T47D (cell line): ENCODE results near the gene MCCC2.

ENCODE experiments used
- DNase-seq, 2 experiments: peaks; one replicate each; pipeline versions ENCODE4 v3.0.0 to v3.0.0-alpha.2; 2011 to 2012; ENCODE audit warnings: low read depth in 1 of 2, low spot score in 1 of 2
- JUND ChIP-seq: IDR thresholded peaks from 2 replicates; pipeline ENCODE4 v1.6.1; 2012; ENCODE audit warnings: low read depth
- in situ Hi-C: cut with HindIII; loops from 2 replicates; pipeline ENCODE4 v1.10.0; 2016; ENCODE audit warnings: low sequenced_read_pairs, low pct_unique_long_range_greater_than_20kb

The MCCC2 gene

DNA sequence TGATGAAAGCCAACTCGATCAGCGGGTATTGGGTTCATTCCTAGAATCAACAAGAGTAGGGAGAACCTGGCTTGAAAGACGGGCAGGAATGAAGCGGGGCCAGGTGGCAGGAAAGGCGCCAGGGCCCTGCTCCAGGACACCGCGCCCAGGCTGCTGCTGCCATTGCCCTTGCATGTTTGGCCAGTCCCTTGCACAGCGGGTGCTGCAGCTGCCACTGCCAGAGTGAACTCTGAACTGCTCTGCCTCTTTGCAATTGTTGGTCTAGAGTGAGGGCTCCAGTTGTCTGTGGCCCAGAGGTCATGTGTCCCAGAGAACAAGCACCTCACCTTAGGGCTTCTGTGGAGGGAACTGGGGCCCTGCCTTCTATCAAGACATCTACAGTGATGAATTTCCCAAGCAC lies 107.9 kb downstream of the MCCC2 start:
- in situ Hi-C loops = no loop called here
- DNase-seq = no peak
- no peak for TF ChIP-seq JUND

- in situ Hi-C loops = no loop called here
- DNase-seq = no peak
- no peak for TF ChIP-seq JUND
Measured at GRCh38 chr5:71695595-71695994, 108.5 kb downstream of the MCCC2 start.

- in situ Hi-C loops = no loop called here
- TF ChIP-seq JUND = no peak
Measured at GRCh38 chr5:71697967-71698366, 110.8 kb downstream of the MCCC2 start.

DNA sequence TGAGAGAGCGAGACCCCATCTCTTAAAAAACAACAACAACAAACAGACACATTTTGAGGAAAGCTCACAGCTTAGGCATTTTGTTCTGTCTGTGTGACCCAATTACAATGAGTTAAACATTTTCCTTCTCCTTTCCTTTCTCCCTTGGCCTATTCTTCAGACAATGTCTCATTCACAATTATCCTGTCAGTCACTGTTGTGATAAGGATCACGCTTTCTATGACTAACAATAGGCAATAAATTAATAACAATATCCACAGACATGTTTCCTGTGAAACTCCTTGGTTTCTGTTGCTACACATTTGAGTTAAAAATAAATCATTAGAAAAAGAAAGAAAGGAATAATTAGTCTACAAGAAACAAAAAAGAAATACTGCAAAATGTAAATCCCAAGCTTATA lies 112.1 kb downstream of the MCCC2 start:
- in situ Hi-C loops = no loop called here
- TF ChIP-seq JUND = no peak
- DNase-seq = no peak

More at GRCh38 chr5:71697967-71698366, 110.8 kb downstream of the MCCC2 start:
- DNase-seq = no peak

- TF ChIP-seq JUND = no peak
- no peak for DNase-seq
- in situ Hi-C loops = no loop called here
Measured at GRCh38 chr5:71699751-71700150, 112.6 kb downstream of the MCCC2 start.

DNA sequence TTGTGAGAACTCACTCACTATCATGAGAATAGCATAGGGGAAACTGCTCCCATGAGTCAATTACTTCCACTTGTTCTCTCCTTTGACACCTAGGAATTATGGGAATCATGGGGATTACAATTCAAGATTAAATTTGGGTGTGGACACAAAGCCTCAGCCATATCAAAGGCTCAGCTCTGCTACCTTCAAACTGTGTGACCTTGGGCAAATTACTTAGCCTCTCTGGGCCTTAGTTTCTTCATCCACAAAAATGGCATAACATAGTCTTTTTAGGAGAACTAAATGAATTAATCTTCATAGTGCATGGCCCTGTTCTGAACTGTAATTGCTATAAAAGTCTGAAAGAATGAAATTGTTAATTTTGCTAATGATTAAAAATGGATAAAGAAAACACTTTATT lies 113.7 kb downstream of the MCCC2 start:
- in situ Hi-C loops = no loop called here
- TF ChIP-seq JUND = no peak
- no peak for DNase-seq

DNA sequence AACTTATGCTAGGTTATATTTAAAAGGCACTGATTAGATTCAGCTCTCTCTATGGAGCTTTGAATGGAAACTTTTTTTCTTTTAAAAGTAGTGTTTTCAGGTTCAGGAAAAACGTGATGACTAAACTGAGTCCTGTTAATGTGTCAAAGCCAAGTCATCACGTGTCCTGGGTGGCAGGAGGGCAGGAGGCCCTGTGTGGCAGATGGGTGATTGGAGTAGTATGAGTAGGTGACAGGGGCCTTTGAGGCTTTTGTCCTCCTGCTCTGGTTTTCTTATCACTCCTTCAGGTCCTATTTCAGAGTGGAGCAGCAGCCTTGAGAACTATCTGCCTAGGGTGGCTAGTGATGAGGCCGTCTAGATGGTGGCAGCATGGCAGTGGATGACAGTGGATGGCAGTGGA lies 114.3 kb downstream of the MCCC2 start:
- in situ Hi-C loops = no loop called here
- TF ChIP-seq JUND = no peak
- no peak for DNase-seq

GRCh38 chr5:71703941-71704340 lies 116.8 kb downstream of the MCCC2 start:
- no peak for TF ChIP-seq JUND
- DNase-seq = no peak
- in situ Hi-C loops = no loop called here

GRCh38 chr5:71705421-71705820 lies 118.3 kb downstream of the MCCC2 start:
- no peak for DNase-seq
- in situ Hi-C loops = no loop called here
- no peak for TF ChIP-seq JUND

DNA sequence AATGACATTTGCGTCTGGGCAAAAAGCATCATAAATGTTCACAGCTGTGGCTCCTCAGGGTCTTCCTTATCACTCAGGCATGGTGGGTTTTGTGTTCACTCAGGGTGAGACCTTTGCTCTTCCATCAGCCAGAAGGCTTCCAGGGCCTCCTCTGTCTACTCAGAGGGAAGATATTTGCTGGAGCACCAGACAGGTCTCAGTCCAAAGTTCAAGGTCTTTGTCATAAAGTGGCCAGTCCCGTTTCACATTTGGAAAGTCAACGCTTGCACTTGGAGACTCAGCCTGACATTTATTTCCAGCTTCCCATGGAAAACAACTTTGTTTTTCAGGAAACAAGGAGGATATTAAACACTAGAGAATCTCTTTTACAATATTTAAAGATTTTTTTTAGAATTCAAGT lies 119.8 kb downstream of the MCCC2 start:
- in situ Hi-C loops = no loop called here
- TF ChIP-seq JUND = no peak
- no peak for DNase-seq
